HEK293 (cell line): ENCODE results near the gene REX1BD.

Source experiments
- KLF10 ChIP-seq: fragments of 450-650 bp; IDR thresholded peaks from 2 replicates; pipeline ENCODE4 v1.5.1; 2018; ENCODE audit warnings: missing biosample characterization, mild to moderate bottlenecking, missing genetic modification characterization
- KLF8 ChIP-seq: fragments of 450-650 bp; formaldehyde crosslinking; IDR thresholded peaks from 2 replicates; pipeline ENCODE4 v1.5.1; 2016; ENCODE audit warnings: missing biosample characterization, missing genetic modification characterization
- MZF1 ChIP-seq: fragments of 450-650 bp; formaldehyde crosslinking; IDR thresholded peaks from 2 replicates; pipeline ENCODE4 v1.5.1; 2017; ENCODE audit warnings: missing biosample characterization, missing genetic modification characterization, borderline replicate concordance
- RBAK ChIP-seq: fragments of 450-650 bp; formaldehyde crosslinking; IDR thresholded peaks from 2 replicates; pipeline ENCODE4 v1.5.1; 2016; ENCODE audit warnings: missing biosample characterization, missing genetic modification characterization
- SP2 ChIP-seq: fragments of 450-650 bp; formaldehyde crosslinking; IDR thresholded peaks from 2 replicates; pipeline ENCODE4 v1.5.1; 2016; ENCODE audit warnings: missing biosample characterization, missing genetic modification characterization
- SP7 ChIP-seq: fragments of 450-650 bp; formaldehyde crosslinking; IDR thresholded peaks from 2 replicates; pipeline ENCODE4 v1.5.1; 2016; ENCODE audit warnings: missing biosample characterization, missing genetic modification characterization
- ZBTB21 ChIP-seq: fragments of 450-650 bp; formaldehyde crosslinking; IDR thresholded peaks from 2 replicates; pipeline ENCODE4 v1.5.1; 2017; ENCODE audit warnings: missing biosample characterization, missing genetic modification characterization
- ZBTB48 ChIP-seq: fragments of 450-650 bp; formaldehyde crosslinking; IDR thresholded peaks from 2 replicates; pipeline ENCODE4 v1.5.1; 2016; ENCODE audit warnings: missing biosample characterization, missing genetic modification characterization
- ZFP41 ChIP-seq: fragments of 450-650 bp; formaldehyde crosslinking; IDR thresholded peaks from 2 replicates; pipeline ENCODE4 v1.5.1; 2016; ENCODE audit warnings: missing biosample characterization, missing genetic modification characterization, borderline replicate concordance
- ZNF121 ChIP-seq: fragments of 450-650 bp; formaldehyde crosslinking; IDR thresholded peaks from 2 replicates; pipeline ENCODE4 v1.5.1; 2016; ENCODE audit warnings: missing biosample characterization, missing genetic modification characterization
- ZNF132 ChIP-seq: fragments of 450-650 bp; formaldehyde crosslinking; IDR thresholded peaks from 2 replicates; pipeline ENCODE4 v1.5.1; 2017; ENCODE audit warnings: missing biosample characterization, missing genetic modification characterization, borderline replicate concordance
- ZNF155 ChIP-seq: fragments of 450-650 bp; formaldehyde crosslinking; IDR thresholded peaks from 2 replicates; pipeline ENCODE4 v1.5.1; 2016; ENCODE audit warnings: missing biosample characterization, missing genetic modification characterization
- ZNF157 ChIP-seq: fragments of 450-650 bp; formaldehyde crosslinking; IDR thresholded peaks from 2 replicates; pipeline ENCODE4 v1.5.1; 2016; ENCODE audit warnings: missing biosample characterization, missing genetic modification characterization
- ZNF175 ChIP-seq: fragments of 450-650 bp; formaldehyde crosslinking; IDR thresholded peaks from 2 replicates; pipeline ENCODE4 v1.5.1; 2016; ENCODE audit warnings: missing biosample characterization, missing genetic modification characterization
- ZNF214 ChIP-seq: fragments of 450-650 bp; formaldehyde crosslinking; IDR thresholded peaks from 2 replicates; pipeline ENCODE4 v1.5.1; 2017; ENCODE audit warnings: missing biosample characterization, mild to moderate bottlenecking, missing genetic modification characterization, borderline replicate concordance
- ZNF24 ChIP-seq: fragments of 450-650 bp; formaldehyde crosslinking; IDR thresholded peaks from 2 replicates; pipeline ENCODE4 v1.5.1; 2016; ENCODE audit warnings: missing biosample characterization, missing genetic modification characterization
- ZNF48 ChIP-seq: fragments of 450-650 bp; formaldehyde crosslinking; IDR thresholded peaks from 2 replicates; pipeline ENCODE4 v1.5.1; 2016; ENCODE audit warnings: missing biosample characterization, missing genetic modification characterization
- ZNF510 ChIP-seq: fragments of 450-650 bp; formaldehyde crosslinking; IDR thresholded peaks from 2 replicates; pipeline ENCODE4 v1.5.1; 2018; ENCODE audit warnings: mild to moderate bottlenecking, missing genetic modification characterization, missing biosample characterization; ENCODE audit not compliant: insufficient replicate concordance
- ZNF558 ChIP-seq: fragments of 450-650 bp; formaldehyde crosslinking; IDR thresholded peaks from 2 replicates; pipeline ENCODE4 v1.5.1; 2016; ENCODE audit warnings: missing biosample characterization, missing genetic modification characterization
- ZNF596 ChIP-seq: fragments of 450-650 bp; IDR thresholded peaks from 2 replicates; pipeline ENCODE4 v1.5.0; 2018; ENCODE audit warnings: missing biosample characterization, mild to moderate bottlenecking, missing genetic modification characterization, moderate library complexity
- ZNF624 ChIP-seq: fragments of 450-650 bp; formaldehyde crosslinking; IDR thresholded peaks from 2 replicates; pipeline ENCODE4 v1.5.1; 2017; ENCODE audit warnings: missing biosample characterization, missing genetic modification characterization
- ZNF701 ChIP-seq: fragments of 450-650 bp; formaldehyde crosslinking; IDR thresholded peaks from 2 replicates; pipeline ENCODE4 v1.5.1; 2016; ENCODE audit warnings: missing biosample characterization, missing genetic modification characterization
- ZXDB ChIP-seq: fragments of 450-650 bp; formaldehyde crosslinking; IDR thresholded peaks from 2 replicates; pipeline ENCODE4 v1.5.1; 2016; ENCODE audit warnings: missing biosample characterization, missing genetic modification characterization
- TF ChIP-seq, protein P1 (sequence below): IDR thresholded peaks from 2 replicates; pipeline ENCODE4 v1.6.1; 2011; ENCODE audit warnings: mild to moderate bottlenecking, low read depth, low read length, borderline replicate concordance
- TF ChIP-seq, protein P2 (sequence below): fragments of 450-650 bp; IDR thresholded peaks from 2 replicates; pipeline ENCODE4 v1.5.1; 2018; ENCODE audit warnings: missing biosample characterization, mild to moderate bottlenecking, missing genetic modification characterization
- TF ChIP-seq, protein P3 (sequence below): fragments of 450-650 bp; formaldehyde crosslinking; IDR thresholded peaks from 2 replicates; pipeline ENCODE4 v1.5.1; 2017; ENCODE audit warnings: missing biosample characterization, missing genetic modification characterization
- TF ChIP-seq, protein P4 (sequence below): fragments of 450-650 bp; formaldehyde crosslinking; IDR thresholded peaks from 2 replicates; pipeline ENCODE4 v1.5.1; 2016; ENCODE audit warnings: missing biosample characterization, missing genetic modification characterization
- TF ChIP-seq, protein P5 (sequence below): fragments of 450-650 bp; formaldehyde crosslinking; IDR thresholded peaks from 2 replicates; pipeline ENCODE4 v1.5.1; 2016; ENCODE audit warnings: missing biosample characterization, missing genetic modification characterization
- TF ChIP-seq, protein P6 (sequence below): fragments of 450-650 bp; formaldehyde crosslinking; IDR thresholded peaks from 2 replicates; pipeline ENCODE4 v1.5.1; 2017; ENCODE audit warnings: missing biosample characterization, missing genetic modification characterization
- TF ChIP-seq, protein P7 (sequence below): fragments of 450-650 bp; formaldehyde crosslinking; IDR thresholded peaks from 2 replicates; pipeline ENCODE4 v1.5.1; 2016; ENCODE audit warnings: missing biosample characterization, missing genetic modification characterization

Gene REX1BD

DNA sequence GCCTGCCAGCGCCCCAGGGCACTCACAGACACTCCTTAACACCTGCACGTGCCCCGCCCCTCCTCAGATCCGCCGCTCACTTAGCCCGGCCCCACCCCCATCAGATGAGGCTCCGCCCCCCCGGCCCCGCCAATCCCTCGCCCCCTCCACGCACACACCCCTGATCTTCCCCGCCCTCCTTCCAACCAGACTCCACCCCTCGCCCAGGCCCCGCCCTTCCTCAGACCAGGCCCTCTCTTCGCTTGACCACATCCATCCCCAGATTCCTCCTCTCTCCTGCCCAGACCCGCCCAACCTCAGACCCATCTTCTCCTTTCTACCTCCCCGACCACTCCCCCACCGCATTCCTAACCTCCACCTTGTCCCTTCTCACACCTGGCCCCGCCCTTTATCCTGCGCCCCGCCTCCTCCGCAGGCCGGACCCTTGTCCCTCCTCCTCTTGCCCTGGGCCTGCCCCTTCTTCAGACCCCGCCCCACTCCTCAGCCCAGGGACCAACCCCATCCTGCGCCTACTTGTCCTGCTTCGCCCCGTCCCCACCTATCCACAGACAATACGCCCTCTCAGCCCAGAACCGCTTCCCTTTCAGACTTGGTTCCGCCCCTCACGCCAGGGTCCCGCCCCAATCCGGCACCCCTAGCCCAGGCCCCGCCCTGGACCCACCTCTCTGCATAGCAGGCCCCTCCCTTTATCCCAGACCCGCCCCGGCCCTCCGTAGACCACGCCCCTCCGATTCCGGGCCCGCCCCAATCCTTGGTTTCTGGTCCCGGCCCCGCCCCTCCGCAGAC lies 47.8 kb downstream of the REX1BD start (continued):
- TF ChIP-seq ZBTB48 = no peak
- TF ChIP-seq SP7 (tag by site-specific recombination) = no peak
- no peak for TF ChIP-seq ZNF24 (tag by site-specific recombination)
- TF ChIP-seq ZFP41 = no peak
- no peak for TF ChIP-seq ZNF155 (tag by site-specific recombination)
- TF ChIP-seq, protein P1, sequence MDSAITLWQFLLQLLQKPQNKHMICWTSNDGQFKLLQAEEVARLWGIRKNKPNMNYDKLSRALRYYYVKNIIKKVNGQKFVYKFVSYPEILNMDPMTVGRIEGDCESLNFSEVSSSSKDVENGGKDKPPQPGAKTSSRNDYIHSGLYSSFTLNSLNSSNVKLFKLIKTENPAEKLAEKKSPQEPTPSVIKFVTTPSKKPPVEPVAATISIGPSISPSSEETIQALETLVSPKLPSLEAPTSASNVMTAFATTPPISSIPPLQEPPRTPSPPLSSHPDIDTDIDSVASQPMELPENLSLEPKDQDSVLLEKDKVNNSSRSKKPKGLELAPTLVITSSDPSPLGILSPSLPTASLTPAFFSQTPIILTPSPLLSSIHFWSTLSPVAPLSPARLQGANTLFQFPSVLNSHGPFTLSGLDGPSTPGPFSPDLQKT = no peak
- TF ChIP-seq KLF10 = peak; percentile 92
- TF ChIP-seq, protein P2, sequence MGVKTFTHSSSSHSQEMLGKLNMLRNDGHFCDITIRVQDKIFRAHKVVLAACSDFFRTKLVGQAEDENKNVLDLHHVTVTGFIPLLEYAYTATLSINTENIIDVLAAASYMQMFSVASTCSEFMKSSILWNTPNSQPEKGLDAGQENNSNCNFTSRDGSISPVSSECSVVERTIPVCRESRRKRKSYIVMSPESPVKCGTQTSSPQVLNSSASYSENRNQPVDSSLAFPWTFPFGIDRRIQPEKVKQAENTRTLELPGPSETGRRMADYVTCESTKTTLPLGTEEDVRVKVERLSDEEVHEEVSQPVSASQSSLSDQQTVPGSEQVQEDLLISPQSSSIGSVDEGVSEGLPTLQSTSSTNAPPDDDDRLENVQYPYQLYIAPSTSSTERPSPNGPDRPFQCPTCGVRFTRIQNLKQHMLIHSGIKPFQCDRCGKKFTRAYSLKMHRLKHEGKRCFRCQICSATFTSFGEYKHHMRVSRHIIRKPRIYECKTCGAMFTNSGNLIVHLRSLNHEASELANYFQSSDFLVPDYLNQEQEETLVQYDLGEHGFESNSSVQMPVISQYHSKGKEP (tag by site-specific recombination) = no peak
- no peak for TF ChIP-seq ZNF48
- no peak for TF ChIP-seq RBAK
- TF ChIP-seq ZNF214 (tag by site-specific recombination) = no peak
- TF ChIP-seq ZNF558 (tag by site-specific recombination) = no peak
- TF ChIP-seq, protein P3, sequence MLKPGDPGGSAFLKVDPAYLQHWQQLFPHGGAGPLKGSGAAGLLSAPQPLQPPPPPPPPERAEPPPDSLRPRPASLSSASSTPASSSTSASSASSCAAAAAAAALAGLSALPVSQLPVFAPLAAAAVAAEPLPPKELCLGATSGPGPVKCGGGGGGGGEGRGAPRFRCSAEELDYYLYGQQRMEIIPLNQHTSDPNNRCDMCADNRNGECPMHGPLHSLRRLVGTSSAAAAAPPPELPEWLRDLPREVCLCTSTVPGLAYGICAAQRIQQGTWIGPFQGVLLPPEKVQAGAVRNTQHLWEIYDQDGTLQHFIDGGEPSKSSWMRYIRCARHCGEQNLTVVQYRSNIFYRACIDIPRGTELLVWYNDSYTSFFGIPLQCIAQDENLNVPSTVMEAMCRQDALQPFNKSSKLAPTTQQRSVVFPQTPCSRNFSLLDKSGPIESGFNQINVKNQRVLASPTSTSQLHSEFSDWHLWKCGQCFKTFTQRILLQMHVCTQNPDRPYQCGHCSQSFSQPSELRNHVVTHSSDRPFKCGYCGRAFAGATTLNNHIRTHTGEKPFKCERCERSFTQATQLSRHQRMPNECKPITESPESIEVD = no peak
- TF ChIP-seq ZNF121 (tag by site-specific recombination) = no peak
- no peak for TF ChIP-seq ZNF510 (tag by site-specific recombination)
- no peak for TF ChIP-seq ZXDB (tag by site-specific recombination)
- peak; percentile 98 for TF ChIP-seq SP2
- TF ChIP-seq, protein P4, sequence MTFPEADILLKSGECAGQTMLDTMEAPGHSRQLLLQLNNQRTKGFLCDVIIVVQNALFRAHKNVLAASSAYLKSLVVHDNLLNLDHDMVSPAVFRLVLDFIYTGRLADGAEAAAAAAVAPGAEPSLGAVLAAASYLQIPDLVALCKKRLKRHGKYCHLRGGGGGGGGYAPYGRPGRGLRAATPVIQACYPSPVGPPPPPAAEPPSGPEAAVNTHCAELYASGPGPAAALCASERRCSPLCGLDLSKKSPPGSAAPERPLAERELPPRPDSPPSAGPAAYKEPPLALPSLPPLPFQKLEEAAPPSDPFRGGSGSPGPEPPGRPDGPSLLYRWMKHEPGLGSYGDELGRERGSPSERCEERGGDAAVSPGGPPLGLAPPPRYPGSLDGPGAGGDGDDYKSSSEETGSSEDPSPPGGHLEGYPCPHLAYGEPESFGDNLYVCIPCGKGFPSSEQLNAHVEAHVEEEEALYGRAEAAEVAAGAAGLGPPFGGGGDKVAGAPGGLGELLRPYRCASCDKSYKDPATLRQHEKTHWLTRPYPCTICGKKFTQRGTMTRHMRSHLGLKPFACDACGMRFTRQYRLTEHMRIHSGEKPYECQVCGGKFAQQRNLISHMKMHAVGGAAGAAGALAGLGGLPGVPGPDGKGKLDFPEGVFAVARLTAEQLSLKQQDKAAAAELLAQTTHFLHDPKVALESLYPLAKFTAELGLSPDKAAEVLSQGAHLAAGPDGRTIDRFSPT (tag by site-specific recombination) = no peak
- no peak for TF ChIP-seq ZNF157 (tag by site-specific recombination)
- TF ChIP-seq ZNF624 (tag by site-specific recombination) = no peak
- TF ChIP-seq ZNF596 (tag by site-specific recombination) = no peak
- TF ChIP-seq, protein P5, sequence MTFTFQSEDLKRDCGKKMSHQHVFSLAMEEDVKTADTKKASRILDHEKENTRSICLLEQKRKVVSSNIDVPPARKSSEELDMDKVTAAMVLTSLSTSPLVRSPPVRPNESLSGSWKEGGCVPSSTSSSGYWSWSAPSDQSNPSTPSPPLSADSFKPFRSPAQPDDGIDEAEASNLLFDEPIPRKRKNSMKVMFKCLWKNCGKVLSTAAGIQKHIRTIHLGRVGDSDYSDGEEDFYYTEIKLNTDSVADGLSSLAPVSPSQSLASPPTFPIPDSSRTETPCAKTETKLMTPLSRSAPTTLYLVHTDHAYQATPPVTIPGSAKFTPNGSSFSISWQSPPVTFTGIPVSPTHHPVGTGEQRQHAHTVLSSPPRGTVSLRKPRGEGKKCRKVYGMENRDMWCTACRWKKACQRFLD (tag by site-specific recombination) = no peak
- TF ChIP-seq, protein P6, sequence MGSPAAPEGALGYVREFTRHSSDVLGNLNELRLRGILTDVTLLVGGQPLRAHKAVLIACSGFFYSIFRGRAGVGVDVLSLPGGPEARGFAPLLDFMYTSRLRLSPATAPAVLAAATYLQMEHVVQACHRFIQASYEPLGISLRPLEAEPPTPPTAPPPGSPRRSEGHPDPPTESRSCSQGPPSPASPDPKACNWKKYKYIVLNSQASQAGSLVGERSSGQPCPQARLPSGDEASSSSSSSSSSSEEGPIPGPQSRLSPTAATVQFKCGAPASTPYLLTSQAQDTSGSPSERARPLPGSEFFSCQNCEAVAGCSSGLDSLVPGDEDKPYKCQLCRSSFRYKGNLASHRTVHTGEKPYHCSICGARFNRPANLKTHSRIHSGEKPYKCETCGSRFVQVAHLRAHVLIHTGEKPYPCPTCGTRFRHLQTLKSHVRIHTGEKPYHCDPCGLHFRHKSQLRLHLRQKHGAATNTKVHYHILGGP (tag by site-specific recombination) = no peak
- peak; percentile 95 for TF ChIP-seq KLF8 (tag by site-specific recombination)
- no peak for TF ChIP-seq ZNF132
- TF ChIP-seq MZF1 (tag by site-specific recombination) = no peak
- TF ChIP-seq, protein P7, sequence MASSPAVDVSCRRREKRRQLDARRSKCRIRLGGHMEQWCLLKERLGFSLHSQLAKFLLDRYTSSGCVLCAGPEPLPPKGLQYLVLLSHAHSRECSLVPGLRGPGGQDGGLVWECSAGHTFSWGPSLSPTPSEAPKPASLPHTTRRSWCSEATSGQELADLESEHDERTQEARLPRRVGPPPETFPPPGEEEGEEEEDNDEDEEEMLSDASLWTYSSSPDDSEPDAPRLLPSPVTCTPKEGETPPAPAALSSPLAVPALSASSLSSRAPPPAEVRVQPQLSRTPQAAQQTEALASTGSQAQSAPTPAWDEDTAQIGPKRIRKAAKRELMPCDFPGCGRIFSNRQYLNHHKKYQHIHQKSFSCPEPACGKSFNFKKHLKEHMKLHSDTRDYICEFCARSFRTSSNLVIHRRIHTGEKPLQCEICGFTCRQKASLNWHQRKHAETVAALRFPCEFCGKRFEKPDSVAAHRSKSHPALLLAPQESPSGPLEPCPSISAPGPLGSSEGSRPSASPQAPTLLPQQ (tag by site-specific recombination) = no peak
- TF ChIP-seq ZNF701 (tag by site-specific recombination) = no peak
- TF ChIP-seq ZNF175 = no peak
- TF ChIP-seq ZBTB21 (tag by site-specific recombination) = no peak
